NCI-H2107 treated with DMSO at 0.1 percent for 48 hours (cell line): Measurements from ENCODE around the gene SCNN1G.
A peak's percentile ranks its signal among the peaks of the same experiment; 100 is the strongest.
"Not testable (repeated sequence)": the region's sequence is repeated elsewhere in the genome, so short reads cannot be mapped to it uniquely, and the experiment has no call there.

ENCODE experiments used
- DNase-seq: peaks from one replicate; lab custom pipeline; 2025; ENCODE audit not compliant: unreplicated experiment; lab: John Stamatoyannopoulos, UW

Gene SCNN1G, protein sequence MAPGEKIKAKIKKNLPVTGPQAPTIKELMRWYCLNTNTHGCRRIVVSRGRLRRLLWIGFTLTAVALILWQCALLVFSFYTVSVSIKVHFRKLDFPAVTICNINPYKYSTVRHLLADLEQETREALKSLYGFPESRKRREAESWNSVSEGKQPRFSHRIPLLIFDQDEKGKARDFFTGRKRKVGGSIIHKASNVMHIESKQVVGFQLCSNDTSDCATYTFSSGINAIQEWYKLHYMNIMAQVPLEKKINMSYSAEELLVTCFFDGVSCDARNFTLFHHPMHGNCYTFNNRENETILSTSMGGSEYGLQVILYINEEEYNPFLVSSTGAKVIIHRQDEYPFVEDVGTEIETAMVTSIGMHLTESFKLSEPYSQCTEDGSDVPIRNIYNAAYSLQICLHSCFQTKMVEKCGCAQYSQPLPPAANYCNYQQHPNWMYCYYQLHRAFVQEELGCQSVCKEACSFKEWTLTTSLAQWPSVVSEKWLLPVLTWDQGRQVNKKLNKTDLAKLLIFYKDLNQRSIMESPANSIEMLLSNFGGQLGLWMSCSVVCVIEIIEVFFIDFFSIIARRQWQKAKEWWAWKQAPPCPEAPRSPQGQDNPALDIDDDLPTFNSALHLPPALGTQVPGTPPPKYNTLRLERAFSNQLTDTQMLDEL

DNA sequence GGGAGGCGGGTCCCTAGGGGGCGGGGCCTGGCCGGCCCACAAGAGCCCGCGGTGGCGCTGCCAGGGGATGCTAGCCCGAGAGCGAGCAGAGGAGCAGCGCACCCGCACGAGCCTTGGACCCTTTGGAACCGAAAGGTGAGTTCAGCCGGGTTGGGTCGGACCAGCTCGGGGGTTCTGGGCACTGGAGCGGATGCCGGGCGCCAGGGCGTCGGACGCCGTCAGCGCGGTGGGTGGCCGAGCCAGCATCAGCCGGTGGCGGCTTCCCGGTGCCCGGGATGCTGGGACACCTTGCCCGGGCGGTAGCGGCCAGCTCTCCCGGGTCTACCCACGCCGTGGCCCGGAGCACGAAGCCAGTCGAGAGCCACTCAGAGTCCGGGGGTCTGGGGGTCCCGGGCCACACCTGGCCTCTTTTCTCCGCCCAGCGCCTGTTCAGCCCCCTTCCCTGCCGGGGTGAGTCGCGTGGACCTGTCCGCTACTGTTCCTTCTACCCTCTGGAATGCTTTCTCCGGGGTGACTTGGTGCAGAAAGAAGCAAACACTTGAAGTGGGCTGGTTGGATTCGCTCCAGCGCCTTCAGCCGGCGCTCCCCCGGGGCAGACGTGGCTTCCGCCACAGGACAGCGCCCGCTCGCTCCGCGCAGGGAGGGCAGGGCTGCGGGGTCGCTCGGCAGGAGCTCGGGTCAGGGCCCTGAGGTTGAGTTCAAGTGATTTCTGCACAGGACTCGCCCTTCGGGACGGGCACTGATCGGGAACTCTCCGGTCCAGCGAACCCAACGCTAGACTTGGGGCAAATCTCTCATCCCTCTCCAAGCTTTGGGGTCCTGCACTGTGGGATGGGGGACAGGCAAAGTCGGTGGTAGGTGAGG lies at the start of gene SCNN1G:
Gene SCNN1G, plus strand, starts transcription at position 67 of the 864 bp plus-strand sequence. CDS start 3,527 bp downstream, outside the sequence.
- DNase-seq: no peak

DNA sequence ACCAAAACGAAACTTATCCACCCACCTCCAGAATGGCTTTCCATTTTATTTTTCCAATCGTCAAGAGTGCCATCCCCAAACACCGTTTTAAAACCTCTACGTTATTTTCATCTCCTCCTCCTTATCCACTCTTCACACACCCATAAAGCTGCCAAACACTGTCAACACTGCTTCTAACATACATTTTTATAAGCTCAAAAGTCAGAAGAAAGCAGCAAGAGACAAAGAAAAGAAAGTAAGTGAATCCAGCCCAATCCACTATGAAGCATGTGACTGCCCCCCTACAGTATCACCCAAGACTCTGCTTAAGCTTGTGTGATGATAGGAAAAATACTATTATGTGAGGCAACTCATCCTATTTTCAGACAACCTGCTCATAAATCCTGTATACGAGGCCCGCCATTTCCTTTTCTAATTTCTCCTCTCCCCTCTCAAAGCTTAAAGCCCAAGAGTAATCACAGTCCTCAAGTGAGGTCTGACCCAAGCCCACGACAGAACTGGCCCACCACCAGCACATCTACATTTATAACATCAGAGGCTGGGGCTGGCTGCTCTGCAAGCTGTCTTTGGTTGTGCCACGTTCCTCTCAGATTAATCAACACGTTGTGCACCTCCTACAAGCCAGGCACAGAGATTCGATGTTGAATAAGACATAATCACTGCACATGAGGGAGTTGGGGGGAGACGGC lies 49.6 kb upstream of the SCNN1G start:
- no peak for DNase-seq

GRCh38 chr16:23134274-23134673 lies 48.3 kb upstream of the SCNN1G start:
- DNase-seq: no peak

- no peak for DNase-seq
These were observed 45.3 kb upstream of the SCNN1G start for GRCh38 chr16:23137256-23137655.

DNA sequence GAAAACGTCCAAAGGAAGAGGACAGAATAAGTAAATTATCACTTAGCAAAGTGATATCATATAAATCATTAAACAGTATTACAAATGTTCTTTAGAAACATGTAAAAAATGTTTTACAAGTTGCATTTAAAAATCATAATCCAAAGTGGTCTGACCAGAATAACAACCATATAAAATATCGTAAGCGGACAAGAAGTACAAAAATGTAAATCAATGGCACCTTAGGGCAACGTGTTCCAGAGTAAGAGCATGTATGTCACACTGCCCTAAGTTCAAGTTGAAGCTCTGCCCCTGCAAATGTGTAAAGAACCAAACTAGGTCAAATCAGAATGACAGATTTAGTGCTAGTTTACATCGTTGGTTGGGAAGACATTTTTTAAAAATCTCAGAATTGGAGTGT lies 44.7 kb upstream of the SCNN1G start:
- DNase-seq: no peak

GRCh38 chr16:23140107-23140506 lies 42.4 kb upstream of the SCNN1G start:
- no peak for DNase-seq

GRCh38 chr16:23141033-23141432 lies 41.5 kb upstream of the SCNN1G start:
- DNase-seq: no peak

DNA sequence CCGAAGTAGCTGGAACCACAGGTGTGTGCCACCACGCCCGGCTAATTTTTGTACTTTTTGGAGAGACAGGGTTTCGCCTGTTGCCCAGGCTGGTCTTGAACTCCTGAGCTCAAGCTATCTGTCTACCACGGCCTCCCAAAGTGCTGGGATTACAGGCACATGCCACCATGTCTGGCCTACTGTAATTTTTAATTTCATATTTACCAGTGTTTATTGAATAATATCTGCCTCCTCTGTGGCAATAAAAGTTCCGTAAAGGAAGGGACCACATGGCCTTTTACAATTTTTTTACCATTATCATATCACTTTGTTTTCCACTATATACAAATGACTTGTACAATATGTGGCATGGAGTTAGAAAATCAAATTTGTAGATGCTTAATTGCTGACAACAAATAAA lies 41.0 kb upstream of the SCNN1G start:
- no peak for DNase-seq

DNA sequence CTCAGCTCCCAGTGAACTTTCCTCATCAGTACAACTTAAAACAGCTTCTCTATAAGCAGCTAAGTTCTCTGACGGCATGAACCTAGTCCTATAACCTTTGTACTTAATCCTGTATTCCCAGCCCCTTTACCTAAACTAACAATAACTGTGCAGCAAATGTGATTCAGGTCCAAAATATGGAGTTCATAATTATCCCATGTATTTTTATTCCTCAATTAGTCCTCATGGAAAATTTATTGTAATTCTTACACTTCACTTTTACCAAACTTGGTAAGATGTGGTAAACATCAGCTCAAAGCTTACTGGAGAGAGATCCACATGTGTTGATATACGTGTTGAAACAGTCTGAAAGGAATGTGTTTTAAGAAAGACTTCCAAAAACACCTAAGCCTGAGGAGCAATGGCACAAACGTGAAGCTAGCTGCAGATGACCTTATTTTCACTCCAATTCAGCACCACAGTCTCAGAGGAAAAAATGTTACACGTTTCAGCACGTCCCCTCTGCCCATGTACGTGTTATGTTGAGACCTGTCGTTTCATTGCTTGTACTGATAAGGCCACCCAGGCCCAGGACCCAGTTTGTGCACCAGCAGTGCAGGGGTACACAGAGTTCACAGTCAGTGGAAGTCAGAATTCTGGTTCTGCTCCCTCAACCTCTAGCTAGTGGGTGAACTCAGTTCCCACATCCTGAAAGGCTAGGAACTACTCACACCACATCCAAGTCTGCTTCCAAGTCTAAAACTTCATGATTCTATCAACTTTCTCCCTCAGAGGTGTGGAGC lies 40.4 kb upstream of the SCNN1G start:
- DNase-seq: no peak

DNA sequence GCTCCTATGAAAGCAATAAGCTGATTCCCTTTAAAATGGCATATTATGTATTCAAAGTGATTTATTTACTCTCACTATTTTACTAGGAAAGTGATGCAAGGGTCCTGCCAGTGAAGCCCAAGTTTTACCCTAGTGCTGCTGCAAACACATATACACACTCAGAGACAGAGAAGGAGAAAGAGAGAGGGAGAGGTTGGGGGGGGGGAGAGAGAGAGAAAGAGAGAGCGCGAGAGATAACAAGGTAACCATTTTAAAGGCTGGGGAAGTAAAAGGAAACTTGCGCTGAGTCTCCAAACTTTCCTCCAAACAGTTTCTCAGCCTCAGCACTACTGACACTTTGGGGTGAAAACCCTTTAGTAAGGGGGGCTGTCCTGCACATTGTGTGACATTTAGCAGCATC lies 39.2 kb upstream of the SCNN1G start:
- no peak for DNase-seq

DNA sequence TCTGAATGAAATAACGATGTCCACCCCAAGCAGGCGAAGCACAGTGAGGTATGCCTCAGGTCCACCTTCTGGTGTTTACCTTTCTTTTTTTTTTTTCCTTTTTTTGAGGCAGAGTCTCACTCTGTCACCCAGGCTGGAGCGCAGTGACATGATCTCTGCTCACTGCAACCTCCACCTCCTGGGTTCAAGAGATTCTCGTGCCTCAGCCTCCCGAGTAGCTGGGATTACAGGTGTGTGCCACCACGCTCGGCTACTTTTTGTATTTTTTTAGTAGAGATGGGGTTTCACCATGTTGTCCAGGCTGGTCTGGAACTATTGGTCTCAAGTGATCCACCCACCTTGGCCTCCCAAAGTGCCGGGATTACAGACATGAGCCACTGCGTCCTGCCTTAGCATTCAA lies 38.2 kb upstream of the SCNN1G start:
- not testable (repeated sequence) for DNase-seq

DNA sequence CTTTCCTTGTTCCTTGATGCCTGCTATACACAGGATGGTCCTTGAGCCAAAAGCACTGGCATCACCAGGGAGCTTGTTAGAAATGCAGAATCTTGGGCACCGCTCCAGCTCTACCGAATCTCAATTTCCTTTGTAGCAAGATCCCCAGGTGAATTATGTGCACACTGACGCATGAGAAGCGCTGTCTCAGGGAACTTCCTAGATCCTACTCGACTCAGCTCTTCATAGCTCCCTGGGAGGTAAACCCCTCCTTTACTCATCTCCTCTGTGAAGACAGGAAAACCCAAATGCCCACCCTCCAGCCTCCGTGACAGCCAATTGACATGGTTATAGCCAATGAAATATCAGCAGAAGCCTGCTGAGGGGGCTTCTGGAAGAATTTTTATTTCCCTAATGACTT lies 37.4 kb upstream of the SCNN1G start:
- no peak for DNase-seq

- no peak for DNase-seq
These were observed 36.9 kb upstream of the SCNN1G start for GRCh38 chr16:23145608-23146007.

DNA sequence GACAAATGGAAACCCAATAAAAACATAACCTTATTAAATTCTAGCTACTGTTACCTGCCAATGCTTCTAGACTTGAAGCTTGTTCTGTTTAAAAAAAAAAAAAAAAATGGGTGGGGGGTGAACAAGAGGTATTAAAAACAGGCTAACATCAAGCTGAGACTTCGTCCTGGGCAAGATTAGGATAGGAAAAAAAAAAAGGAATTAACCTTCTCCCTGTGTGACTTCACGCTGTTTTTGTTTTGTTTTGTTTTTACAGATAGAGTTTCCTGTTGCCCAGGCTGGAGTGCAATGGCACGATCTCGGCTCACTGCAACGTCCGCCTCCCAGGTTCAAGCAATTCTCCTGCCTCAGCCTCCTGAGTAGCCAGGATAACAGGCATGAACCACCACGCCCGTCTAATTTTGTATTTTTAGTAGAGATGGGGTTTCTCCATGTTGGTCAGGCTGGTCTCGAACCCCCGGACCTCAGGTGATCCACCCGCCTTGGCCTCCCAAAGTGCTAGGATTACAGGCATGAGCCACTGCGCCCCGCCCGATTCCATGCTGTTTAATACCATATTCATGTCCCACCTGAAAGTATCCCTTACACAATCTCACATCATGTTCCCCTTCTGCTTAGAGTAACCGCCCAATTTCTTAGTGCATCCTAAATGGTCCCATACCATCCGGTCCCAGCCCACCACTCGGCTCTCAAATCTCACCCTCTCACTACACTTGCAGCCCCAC lies 35.5 kb upstream of the SCNN1G start:
- no peak for DNase-seq

GRCh38 chr16:23147666-23148065 lies 34.9 kb upstream of the SCNN1G start:
- no peak for DNase-seq

DNA sequence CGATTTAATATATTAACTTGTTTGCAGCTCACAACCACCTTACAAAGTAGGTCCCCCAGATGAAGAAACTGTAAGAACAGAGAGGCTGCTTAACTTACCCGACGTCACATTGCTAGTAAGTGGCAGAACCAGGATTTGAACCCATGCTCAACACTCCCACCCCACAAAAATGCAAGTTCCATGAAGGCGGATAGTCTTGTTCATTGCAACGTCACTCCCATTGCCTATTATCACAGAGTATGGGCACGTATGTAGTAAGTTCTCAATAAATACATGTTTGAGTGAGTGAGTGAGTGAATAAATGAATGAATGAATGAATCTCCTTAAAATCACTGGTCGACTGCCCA lies 34.4 kb upstream of the SCNN1G start:
- no peak for DNase-seq

DNA sequence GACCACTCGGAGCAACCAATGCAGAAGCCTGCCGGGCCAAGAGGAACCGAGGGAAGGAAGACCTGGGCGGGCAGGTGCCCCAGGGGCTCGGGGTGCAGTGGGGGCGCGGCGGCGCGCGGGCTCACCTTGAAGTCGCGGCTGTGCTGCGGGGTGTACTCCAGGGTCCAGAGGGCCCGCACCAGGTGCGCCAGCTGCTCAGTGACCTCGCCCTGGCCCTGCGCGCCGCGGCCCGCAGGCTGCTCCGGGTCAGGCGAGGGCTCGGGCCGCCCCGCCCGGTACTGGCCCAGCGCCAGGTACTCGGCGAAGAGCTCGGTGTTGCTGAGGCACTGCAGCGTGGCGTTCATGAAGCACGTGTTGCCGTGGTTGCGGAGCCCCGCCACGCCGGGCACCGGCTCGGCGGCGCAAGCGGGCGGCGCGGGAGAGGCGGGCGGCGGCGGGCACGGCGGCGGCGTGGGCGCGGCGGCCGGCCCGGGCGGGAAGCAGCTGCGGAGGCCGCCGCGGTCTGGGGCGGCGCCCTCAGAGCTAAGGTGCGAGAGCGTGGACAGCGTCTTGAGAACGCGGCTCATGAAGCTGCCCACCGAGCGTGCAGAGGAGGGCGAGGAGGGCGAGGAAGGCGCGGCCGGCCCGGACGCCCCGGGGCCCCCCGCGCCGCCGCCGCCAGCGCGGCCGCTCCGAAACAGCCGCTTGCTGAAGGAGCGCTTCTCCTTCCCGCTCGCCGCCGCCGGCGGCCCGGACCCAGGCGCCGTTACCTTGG lies 33.9 kb upstream of the SCNN1G start:
- no peak for DNase-seq

DNA sequence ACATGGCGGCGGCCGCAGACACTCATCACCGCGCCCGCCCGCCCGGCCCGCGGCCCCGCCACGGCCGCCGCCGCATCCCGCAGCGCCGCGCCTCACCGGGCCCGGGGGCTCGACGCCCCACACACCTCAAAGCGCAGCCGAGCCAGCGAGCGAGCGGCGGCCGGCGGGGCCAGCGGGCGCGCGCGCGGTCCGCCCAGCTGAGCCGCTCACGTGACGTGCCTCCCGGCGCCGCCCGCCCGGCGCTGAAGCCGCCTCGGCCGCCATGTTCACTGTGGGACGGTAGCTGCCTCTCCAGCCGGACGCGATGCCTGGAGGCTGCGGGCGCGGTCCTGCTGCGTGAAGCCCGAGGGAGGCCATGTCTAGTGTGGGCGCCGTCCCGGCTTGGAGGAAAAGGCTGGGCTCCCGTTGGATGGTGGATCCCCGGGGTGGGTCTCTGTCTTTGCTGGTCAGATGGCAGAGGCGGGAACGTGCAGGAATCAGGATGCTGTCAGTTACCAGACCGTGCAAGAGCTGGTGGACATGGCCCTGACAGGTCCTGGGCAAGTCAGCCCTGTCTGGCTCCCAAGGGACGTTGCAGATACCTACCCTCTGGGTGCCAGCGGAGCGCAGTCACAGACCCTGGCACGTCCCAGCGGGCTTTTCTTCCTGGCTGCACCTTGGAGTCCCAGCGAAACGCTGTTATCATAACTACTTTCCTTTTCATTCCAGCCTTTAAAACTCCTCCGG lies 33.1 kb upstream of the SCNN1G start, which contains the start of gene USP31:
Gene USP31, minus strand, starts transcription at position 186 of the 726 bp plus-strand sequence. Its CDS starts 182 bp downstream, at position 4.
- peak; percentile 77 for DNase-seq
